Hair follicle dermal papilla cell (primary cell): ENCODE measurements around the gene LRTM1. TPM values are rescaled to one million over a fixed set of nuclear protein-coding genes. Genes with fewer than 3 reads are reported as not detected.

ENCODE experiments used
- total RNA-seq: library from RNA; depleted of rRNA; stranded (reverse); fragments of >200 nt; gene quantifications from 2 replicates; pipeline ENCODE4 v1.2.3, GENCODE V29; 2012

LRTM1 gene
- 0.49 TPM in 1 of 2 replicates, not detected in the other for total RNA-seq

DNA sequence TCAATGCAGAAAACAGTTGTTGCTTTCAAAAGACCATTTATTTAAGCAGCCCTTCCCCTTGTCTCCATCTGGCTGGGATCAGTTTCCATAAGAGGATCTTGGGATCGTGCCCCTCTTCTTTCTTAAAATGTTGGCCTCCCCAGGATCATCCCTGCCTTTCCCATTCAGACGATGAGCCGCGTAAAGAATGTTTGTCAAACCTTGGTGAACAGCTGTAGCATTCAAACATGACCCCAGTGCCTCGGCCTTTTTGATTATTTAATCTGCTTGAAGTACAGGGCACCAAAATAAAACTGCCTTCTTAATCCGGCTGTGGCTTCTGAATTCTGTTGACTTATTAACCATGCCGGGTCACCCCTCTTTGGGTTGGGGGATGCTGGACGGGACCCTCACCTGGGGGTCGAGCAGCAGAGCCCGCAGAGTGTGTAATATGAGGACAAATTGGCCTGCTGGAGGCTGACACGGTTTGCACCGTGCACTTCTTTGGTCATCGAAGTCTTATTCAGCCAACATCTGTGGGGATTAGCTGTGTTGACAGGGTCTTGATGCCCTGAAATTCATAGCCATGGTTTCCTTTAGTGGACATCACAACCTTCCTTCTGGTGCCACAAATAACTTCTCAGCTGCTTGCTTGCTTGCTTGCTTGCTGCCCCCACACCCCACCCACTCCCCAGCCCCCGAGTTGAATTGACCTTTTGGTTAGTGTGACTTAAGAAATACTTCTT is at the start of gene LRTM1:
Gene LRTM1, minus strand, starts transcription at position 14 of the 725 bp plus-strand sequence. CDS start 148 bp downstream, outside the sequence.

